GM12875 (cell line): Measurements from ENCODE around the gene GLIS1.

ENCODE experiments used
- H3K4me3 ChIP-seq: one replicate; pipeline ENCODE4 v1.5.1; 2011; ENCODE audit warnings: low read depth, low read length, control low read depth
- TF ChIP-seq, protein P1 (sequence below): IDR thresholded peaks from 2 replicates; pipeline ENCODE4 v1.5.1; 2011; ENCODE audit warnings: low read depth, mild to moderate bottlenecking, control low read depth, inconsistent platforms, low read length, moderate library complexity, borderline replicate concordance; ENCODE audit not compliant: insufficient read depth

GLIS1 gene

DNA sequence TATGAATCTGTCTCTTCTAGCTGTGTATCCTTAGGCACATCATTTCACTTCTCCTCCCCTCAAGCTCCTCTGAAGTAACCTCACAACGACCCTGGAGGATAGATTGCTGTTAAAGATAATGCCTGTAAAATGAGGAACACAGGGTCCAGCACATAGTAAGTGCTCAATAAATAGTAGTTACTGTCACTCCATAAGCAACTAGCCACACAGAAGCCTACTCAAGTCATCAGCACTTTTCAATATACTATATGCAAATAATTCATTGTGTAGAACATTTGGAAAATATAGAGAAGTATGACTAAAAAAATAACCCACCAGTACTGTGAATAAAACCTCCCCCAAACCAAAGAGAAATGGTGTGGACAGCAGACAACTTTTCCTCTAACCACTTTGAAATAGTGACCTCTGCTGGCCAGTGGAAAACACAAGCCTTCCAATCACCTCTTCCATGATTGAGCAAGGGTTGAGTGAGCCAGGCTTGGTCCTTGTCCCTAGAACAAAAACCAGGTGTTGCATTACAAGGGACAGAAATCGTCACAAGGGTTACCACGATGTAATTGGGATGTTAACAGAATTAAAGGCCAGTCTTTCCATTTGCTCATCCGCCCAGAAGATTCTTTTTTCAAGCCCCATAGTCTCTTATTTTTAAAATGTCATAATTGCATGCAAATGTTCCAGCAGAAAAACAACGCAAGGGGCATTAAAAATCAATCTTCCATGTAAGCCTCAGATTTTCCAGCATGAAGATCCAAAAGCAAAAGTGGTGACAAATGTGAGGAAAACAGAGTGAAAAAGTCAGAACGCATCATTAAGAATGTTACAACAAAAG, 15.7 kb upstream of the GLIS1 start:
- TF ChIP-seq, protein P1, sequence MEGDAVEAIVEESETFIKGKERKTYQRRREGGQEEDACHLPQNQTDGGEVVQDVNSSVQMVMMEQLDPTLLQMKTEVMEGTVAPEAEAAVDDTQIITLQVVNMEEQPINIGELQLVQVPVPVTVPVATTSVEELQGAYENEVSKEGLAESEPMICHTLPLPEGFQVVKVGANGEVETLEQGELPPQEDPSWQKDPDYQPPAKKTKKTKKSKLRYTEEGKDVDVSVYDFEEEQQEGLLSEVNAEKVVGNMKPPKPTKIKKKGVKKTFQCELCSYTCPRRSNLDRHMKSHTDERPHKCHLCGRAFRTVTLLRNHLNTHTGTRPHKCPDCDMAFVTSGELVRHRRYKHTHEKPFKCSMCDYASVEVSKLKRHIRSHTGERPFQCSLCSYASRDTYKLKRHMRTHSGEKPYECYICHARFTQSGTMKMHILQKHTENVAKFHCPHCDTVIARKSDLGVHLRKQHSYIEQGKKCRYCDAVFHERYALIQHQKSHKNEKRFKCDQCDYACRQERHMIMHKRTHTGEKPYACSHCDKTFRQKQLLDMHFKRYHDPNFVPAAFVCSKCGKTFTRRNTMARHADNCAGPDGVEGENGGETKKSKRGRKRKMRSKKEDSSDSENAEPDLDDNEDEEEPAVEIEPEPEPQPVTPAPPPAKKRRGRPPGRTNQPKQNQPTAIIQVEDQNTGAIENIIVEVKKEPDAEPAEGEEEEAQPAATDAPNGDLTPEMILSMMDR: peak; percentile 71
- no peak overlapping the region for H3K4me3 ChIP-seq

DNA sequence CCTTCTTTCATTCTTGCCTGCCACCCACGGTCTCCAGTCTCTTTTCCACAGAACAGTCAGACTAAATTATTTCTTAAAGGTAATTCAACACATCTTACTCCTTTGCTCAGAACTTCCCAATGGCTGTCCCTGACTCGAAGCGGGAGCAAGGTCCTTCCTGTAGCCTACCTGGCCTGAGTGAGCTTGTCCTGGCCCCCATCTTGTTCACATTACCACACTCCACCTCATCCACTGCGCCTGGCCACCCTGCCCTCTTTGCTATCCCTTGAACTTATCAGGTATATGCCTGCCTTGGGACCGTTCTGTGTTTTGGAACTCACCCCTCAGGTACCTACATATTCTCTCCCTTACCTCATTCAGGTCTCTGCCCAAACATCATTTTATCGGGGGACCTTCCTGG, 13.3 kb upstream of the GLIS1 start:
- no peak overlapping the region for H3K4me3 ChIP-seq
- TF ChIP-seq, protein P1: no peak

DNA sequence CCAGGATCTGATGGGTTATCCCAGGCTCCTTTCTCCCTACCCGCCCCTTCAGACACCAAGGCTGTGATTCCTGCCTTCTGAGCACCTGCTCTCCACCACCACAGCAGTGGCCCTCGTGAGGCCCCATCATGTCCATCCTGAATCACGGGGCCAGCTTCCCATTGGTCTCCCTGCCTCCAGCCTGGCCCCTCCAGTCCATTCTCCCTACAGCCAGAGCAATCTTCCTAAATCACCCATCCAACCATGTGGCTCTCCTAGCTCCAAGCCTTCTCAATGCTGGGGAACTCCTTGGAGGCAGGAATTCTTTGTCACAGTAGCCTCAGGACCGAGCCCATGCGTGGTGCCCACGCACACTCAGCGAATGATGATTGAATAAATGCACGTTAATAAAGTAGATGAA, 8.9 kb upstream of the GLIS1 start:
- H3K4me3 ChIP-seq: no peak overlapping the region
- TF ChIP-seq, protein P1: no peak

DNA sequence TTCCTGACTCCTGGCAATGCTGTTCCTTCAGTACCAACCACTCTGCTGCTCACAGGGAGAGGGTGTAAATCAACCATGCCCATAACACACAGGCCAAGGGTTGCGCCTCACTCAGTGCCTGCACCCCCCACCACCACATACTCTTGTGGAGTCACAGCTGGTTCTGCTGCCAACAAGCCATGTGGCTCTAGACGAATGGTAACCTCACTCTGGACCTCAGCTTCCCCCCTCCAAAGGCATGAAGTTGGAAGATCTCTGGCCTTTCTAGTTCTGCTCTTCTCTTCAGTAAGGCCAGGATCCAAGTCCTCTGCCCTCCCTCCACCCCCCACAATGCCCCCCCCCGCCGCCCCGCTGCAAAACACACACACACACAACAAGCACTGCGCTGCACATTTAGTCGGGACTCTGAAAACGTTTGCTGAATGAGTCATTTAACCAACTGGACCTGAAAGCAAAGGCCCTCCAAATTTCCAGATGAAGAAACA, 1.7 kb upstream of the GLIS1 start:
- TF ChIP-seq, protein P1: no peak
- H3K4me3 ChIP-seq: no peak overlapping the region

DNA sequence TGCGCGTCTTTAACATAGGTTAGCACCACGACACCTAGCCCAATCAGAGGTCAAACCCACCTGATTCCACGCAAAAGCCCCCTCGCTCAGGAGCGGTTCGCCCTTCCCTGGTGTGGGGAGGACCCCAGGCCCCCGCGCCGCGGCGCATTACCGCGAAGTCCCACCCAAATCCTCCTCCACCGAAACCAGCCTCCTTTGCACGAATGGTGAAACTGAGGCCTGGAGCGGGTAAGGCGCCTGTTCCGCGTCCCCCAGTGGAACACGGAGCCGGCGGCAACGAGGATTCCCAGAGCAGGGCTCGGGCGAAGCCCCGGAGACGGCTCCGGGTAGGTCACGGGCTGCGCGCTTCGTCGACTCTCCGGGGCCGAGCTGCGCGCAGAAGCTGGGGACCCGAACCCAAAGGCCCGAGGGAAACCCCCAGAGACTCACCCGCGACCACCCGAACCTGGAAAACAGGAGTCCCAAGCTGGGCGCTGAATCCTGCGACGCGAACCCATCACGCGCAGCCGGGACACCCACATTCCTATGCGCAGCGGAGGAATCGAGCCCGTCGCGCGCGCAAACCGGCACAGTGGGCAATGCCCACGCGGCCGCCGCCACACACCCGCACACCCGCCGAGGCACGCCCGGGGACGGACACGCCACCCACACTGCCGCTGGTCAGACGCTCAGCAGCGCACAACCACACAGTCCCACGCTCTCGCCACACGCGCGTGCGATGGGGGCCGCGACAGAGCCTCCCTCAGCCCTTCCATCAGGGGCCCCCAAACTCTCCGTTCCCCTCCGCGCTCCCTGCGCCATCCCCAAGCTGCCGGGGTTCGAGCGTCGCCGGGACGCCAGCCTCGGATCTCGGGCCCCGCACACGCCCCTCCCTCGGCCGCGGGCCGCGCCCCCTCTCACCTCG, 507 bp downstream of the GLIS1 start:
- H3K4me3 ChIP-seq: peak overlapping the region; percentile 40
- TF ChIP-seq, protein P1: no peak

DNA sequence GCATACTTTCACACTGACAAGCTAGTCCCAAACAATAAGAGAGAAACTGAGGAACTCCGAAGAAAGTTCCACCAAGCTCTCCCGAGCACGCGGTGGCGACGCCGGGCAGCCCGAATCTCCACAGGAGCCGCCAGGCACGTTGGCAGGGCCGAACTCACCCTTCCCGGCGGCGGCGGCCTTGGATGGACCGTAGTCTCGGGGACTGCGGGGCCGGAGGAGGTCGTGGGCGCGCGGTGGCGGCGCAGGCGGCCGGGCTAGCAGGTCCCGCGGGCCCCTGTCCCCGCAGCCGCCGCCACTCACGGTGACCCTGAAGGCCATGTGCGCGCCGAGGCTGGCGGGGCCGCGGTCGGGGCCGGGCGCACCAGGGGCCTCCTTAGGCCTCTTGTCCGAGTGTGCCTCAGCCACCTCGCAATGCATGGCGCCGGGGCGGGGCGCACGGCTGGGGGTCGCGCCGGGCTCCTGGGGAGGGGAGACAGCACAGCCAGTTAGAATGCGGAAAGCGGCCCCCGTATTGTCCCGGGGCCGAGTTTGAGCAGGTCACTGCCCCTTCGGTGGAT, 1.2 kb downstream of the GLIS1 start:
- TF ChIP-seq, protein P1: no peak
- H3K4me3 ChIP-seq: no peak overlapping the region

DNA sequence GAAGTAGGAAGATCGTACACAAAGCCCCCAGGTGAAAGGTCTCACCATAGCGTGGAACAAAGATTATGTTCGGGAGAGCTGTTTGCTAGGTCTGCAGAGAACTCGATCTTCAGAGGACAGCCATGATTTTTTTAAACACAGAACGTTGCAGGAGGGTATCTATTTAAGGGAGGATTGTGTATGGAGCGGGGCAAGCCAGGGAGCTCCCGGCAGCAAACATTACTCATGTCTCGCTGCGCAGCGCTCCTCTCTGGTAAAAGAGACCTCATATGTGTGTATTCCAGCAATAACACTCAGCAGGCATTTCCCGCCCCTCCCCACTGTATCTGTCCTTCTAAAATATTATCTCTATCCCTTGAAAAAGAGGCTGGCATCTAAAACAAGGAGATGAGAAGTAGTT, 2.7 kb downstream of the GLIS1 start:
- TF ChIP-seq, protein P1: no peak
- no peak overlapping the region for H3K4me3 ChIP-seq
